ENCODE data around the gene SP1. TPM values are rescaled to one million over a fixed set of nuclear protein-coding genes. Genes with fewer than 3 reads are reported as not detected.

Gene SP1
- total and polyA plus RNA-seq, 5 donors from 2014 or later: 8.1 to 79.0 (median 8.4) TPM

DNA sequence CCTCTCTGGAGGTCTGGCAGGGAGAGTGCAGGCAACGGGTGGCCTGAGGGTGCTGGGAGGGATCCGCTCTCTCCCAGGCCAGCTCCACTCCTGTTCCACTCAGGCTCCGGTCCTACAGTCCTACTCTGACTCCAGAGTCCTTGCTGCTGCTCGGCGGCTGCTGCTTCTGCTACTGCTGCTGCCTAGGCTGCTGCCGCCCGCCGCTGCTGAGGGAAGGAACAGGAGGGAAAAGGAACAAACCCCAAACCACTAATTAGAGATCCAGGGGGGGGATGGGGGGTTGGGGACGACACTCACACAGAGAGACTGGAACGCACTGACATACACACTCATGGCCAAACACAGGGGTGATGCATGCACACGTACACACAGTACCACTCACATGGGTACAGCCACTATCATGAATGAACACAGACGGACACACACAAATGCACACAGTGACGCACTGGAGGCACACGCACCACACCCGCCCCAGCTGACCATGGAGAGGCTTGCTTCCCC, 43.7 kb upstream of the SP1 start, which contains the start of gene SP7:
Gene SP7 (minus strand): TSS at position 174 of the 501 bp plus-strand sequence. CDS start 708 bp downstream, outside the sequence.
- Mint-ChIP-seq H3K4me1 (peaks cover 5 to 9% (median 7%) of the 10 kb centered on the region in 4 donors), H3K36me3 (no peaks in the 10 kb centered on the region), H3K4me3 (no peak within 1 kb of the TSS), H3K9me3 (no peaks in the 10 kb centered on the region), H3K27me3 (peaks cover 56% of the 10 kb centered on the region), H3K27ac (no peak within 1 kb of the TSS)
- DNase-seq: no peak
- Histone ChIP-seq H3K4me3 (ENCODE audit: low read depth, low read length) (no peak within 1 kb of the TSS), H3K27me3 (ENCODE audit: control insufficient read depth, insufficient read depth, low read length) (peaks cover 15% of the 10 kb centered on the region), H3K27ac (ENCODE audit: insufficient read depth, low read length, poor library complexity, severe bottlenecking) (no peak within 1 kb of the TSS), H3K9me3 (ENCODE audit: control insufficient read depth in 2 of 2, low read length in 2 of 2) (no peaks in the 10 kb centered on the region), H3K36me3 (ENCODE audit: control insufficient read depth, insufficient read depth, low read length) (no peaks in the 10 kb centered on the region), H3K4me1 (ENCODE audit: control insufficient read depth, insufficient read depth, low read length, poor library complexity, severe bottlenecking) (no peaks in the 10 kb centered on the region)
- no peak for ATAC-seq (ENCODE audit: low read depth in 2 of 2)

DNA sequence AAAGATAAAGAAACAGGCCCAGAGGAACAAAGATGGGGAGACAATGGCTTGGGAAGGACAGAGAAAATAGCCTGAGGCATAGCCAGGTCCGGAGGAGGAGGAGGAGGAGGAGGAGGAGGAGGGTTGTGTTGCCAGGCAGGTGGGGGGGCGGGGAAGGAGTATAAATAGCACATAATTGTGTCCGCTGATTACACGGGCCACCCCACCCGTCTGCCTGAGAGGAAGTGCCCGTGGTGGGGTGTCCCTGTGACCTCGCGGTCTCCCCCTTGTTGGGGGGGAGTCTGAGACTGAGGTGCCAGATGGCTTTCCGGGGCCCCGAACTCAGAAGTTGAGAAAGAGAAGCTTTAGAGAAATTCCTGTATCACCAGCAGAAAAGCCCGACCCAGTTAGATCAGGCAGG, 42.0 kb upstream of the SP1 start:
- Mint-ChIP-seq H3K9me3 (no peaks in the 10 kb centered on the region), H3K27ac (no peak overlapping the region), H3K4me3 (peak overlapping the region in 2 of 4 donors; percentile 53 to 60), H3K27me3 (peaks cover 51% of the 10 kb centered on the region), H3K4me1 (peaks cover 5 to 9% (median 7%) of the 10 kb centered on the region in 4 donors), H3K36me3 (no peaks in the 10 kb centered on the region)
- Histone ChIP-seq H3K4me1 (ENCODE audit: control insufficient read depth, insufficient read depth, low read length, poor library complexity, severe bottlenecking) (no peaks in the 10 kb centered on the region), H3K4me3 (ENCODE audit: low read depth, low read length) (no peak overlapping the region), H3K9me3 (ENCODE audit: control insufficient read depth in 2 of 2, low read length in 2 of 2) (no peaks in the 10 kb centered on the region), H3K27me3 (ENCODE audit: control insufficient read depth, insufficient read depth, low read length) (peaks cover 15% of the 10 kb centered on the region), H3K36me3 (ENCODE audit: control insufficient read depth, insufficient read depth, low read length) (no peaks in the 10 kb centered on the region), H3K27ac (ENCODE audit: insufficient read depth, low read length, poor library complexity, severe bottlenecking) (no peak overlapping the region)
- DNase-seq: no peak
- no peak for ATAC-seq (ENCODE audit: low read depth in 2 of 2)

DNA sequence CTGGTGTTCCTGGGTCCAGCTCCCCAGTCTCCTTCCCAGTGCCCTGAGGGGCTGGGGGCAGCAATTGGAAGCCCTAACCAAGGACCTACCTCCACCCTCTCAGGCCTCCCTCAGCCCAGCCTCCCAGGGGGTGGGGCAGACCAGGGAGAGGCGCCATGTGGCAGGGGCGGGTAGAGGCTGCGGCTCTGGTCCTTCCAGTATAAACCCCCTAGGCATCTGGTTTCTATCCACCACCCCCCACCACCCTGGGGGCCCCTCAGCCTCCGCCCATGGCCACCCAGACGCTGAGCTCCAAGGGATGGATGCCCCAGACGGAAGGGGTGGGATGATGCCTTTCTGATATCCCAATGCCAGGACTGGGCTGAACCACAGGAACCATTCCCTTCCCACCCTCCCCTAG, 41.1 kb upstream of the SP1 start:
- no peaks in the 10 kb centered on the region for H3K36me3 Mint-ChIP-seq
- peaks cover 42% of the 10 kb centered on the region for H3K27me3 Mint-ChIP-seq
- H3K27ac Mint-ChIP-seq: no peak overlapping the region

DNA sequence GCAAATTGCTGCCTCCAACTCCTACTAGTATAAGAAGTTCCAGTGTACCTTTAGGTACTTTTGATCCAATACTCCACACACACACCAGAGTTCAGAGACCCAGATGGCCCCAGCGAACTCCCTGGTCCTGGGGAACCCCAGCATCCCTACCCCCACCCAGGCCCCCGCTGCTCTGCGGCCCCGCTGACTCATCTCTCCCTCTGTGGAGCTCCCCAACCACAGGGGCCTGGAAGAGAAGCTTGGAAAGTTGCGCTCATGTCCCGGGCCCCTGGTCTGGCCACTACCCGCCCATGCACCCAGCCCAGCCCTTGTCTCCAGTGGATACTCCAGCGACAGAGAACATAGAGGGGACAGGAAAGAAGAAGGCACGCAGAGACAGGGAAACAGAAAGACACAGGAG, 39.6 kb upstream of the SP1 start:
- Mint-ChIP-seq H3K9me3 (no peaks in the 10 kb centered on the region), H3K27ac (no peak overlapping the region), H3K4me3 (peak overlapping the region in 1 of 4 donors; percentile 32), H3K36me3 (no peaks in the 10 kb centered on the region), H3K4me1 (peaks cover 5 to 25% (median 17%) of the 10 kb centered on the region in 4 donors), H3K27me3 (peaks cover 34% of the 10 kb centered on the region)
- Histone ChIP-seq H3K36me3 (ENCODE audit: control insufficient read depth, insufficient read depth, low read length) (no peaks in the 10 kb centered on the region), H3K27ac (ENCODE audit: insufficient read depth, low read length, poor library complexity, severe bottlenecking) (no peak overlapping the region), H3K27me3 (ENCODE audit: control insufficient read depth, insufficient read depth, low read length) (peaks cover 15% of the 10 kb centered on the region), H3K4me1 (ENCODE audit: control insufficient read depth, insufficient read depth, low read length, poor library complexity, severe bottlenecking) (peaks cover 12% of the 10 kb centered on the region), H3K4me3 (ENCODE audit: low read depth, low read length) (no peak overlapping the region), H3K9me3 (ENCODE audit: control insufficient read depth in 2 of 2, low read length in 2 of 2) (no peaks in the 10 kb centered on the region)
- DNase-seq (no peak), ATAC-seq (ENCODE audit: low read depth in 2 of 2) (no peak)

More for the DNA sequence above, 41.1 kb upstream of the SP1 start:
- no peaks in the 10 kb centered on the region for H3K9me3 ChIP-seq (ENCODE audit: control insufficient read depth in 2 of 2, low read length in 2 of 2)
- no peak overlapping the region for H3K4me3 ChIP-seq (ENCODE audit: low read depth, low read length)
- Mint-ChIP-seq H3K4me3 (no peak overlapping the region), H3K4me1 (peaks cover 5 to 17% (median 12%) of the 10 kb centered on the region in 4 donors), H3K9me3 (no peaks in the 10 kb centered on the region)
- peaks cover 15% of the 10 kb centered on the region for H3K27me3 ChIP-seq (ENCODE audit: control insufficient read depth, insufficient read depth, low read length)
- ATAC-seq (ENCODE audit: low read depth in 2 of 2) (no peak), DNase-seq (no peak)
- no peaks in the 10 kb centered on the region for H3K36me3 ChIP-seq (ENCODE audit: control insufficient read depth, insufficient read depth, low read length)
- H3K27ac ChIP-seq (ENCODE audit: insufficient read depth, low read length, poor library complexity, severe bottlenecking): no peak overlapping the region
- H3K4me1 ChIP-seq (ENCODE audit: control insufficient read depth, insufficient read depth, low read length, poor library complexity, severe bottlenecking): no peaks in the 10 kb centered on the region

DNA sequence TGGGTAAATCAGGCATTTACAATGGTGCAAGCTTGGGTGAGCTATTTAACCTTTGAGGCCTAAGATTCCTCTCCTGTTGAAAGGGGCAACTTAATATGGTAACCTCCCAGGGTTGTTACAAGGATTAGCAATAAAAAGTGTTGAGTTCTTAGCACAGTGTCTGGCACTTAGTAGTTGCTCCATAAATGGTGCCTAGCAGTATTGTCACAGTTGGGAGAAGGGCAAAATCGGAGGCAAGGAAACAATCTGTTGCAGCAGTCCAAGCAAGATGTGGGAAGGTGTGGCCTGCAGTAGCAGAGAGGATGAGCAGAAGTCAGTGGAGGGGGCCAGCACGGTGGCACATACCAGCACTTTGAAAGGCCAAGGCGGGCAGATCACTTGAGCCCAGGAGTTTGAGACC, 36.5 kb upstream of the SP1 start:
- no peak for DNase-seq
- no peak for ATAC-seq (ENCODE audit: low read depth in 2 of 2)
- Histone ChIP-seq H3K27ac (ENCODE audit: insufficient read depth, low read length, poor library complexity, severe bottlenecking) (no peak overlapping the region), H3K4me3 (ENCODE audit: low read depth, low read length) (no peak overlapping the region), H3K27me3 (ENCODE audit: control insufficient read depth, insufficient read depth, low read length) (peaks cover 3% of the 10 kb centered on the region), H3K4me1 (ENCODE audit: control insufficient read depth, insufficient read depth, low read length, poor library complexity, severe bottlenecking) (peaks cover 13% of the 10 kb centered on the region), H3K36me3 (ENCODE audit: control insufficient read depth, insufficient read depth, low read length) (no peaks in the 10 kb centered on the region), H3K9me3 (ENCODE audit: control insufficient read depth in 2 of 2, low read length in 2 of 2) (no peaks in the 10 kb centered on the region)
- Mint-ChIP-seq H3K4me1 (peaks cover 0 to 20% (median 11%) of the 10 kb centered on the region in 4 donors), H3K27ac (peak overlapping the region in 2 of 3 donors; percentile 4 to 89), H3K36me3 (no peaks in the 10 kb centered on the region), H3K9me3 (no peaks in the 10 kb centered on the region), H3K4me3 (peak overlapping the region; percentile 39 to 86 (median 82)), H3K27me3 (peaks cover 10% of the 10 kb centered on the region)

DNA sequence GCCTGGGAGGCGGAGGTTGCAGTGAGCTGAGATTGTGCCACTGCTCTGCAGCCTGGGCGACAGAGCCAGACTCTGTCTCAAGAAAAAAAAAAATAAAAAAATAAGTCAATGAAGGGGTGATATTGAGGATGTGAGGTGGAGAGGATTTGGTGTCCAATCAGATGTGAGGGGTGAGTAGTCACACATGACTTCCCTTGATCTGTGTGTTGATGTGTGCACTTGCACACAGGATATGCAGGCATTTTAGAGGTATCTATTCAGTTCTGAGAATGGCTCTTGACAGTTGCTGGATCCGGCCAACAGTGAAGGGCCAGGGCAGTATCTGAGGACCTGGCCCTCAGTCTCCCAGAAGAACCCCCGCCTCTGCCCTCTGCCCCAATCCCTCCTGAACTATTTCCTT, 36.0 kb upstream of the SP1 start:
- Histone ChIP-seq H3K36me3 (ENCODE audit: control insufficient read depth, insufficient read depth, low read length) (no peaks in the 10 kb centered on the region), H3K9me3 (ENCODE audit: control insufficient read depth in 2 of 2, low read length in 2 of 2) (no peaks in the 10 kb centered on the region), H3K4me1 (ENCODE audit: control insufficient read depth, insufficient read depth, low read length, poor library complexity, severe bottlenecking) (peaks cover 13% of the 10 kb centered on the region), H3K27ac (ENCODE audit: insufficient read depth, low read length, poor library complexity, severe bottlenecking) (no peak overlapping the region), H3K4me3 (ENCODE audit: low read depth, low read length) (no peak overlapping the region), H3K27me3 (ENCODE audit: control insufficient read depth, insufficient read depth, low read length) (peaks cover 2% of the 10 kb centered on the region)
- Mint-ChIP-seq H3K27me3 (peaks cover 8% of the 10 kb centered on the region), H3K27ac (peak overlapping the region; percentile 89 to 98 (median 95)), H3K4me3 (peak overlapping the region; percentile 80 to 86 (median 86)), H3K9me3 (no peaks in the 10 kb centered on the region), H3K36me3 (no peaks in the 10 kb centered on the region), H3K4me1 (peaks cover 0 to 20% (median 11%) of the 10 kb centered on the region in 4 donors)
- ATAC-seq (ENCODE audit: low read depth in 2 of 2) (peak; percentile 67 to 77), DNase-seq (peak in 2 of 3 donors; percentile 53 to 76)

DNA sequence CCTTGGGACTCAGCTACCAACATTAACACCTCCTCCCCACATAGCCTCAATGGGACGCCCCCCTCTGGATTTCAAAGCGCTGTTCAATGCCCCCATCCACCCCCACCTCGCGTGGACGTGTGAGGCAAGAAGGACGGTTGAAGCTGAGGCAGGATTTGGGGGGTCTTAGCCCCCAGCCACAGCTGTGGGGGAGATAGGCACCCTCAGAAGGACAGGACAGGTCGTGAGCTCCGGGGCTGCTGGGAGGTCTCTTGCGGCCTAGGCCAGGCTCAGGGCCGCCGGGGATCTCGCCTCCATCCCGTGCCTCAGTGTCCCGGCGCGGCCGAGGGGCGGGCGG, 35.5 kb upstream of the SP1 start:
- peaks cover 13% of the 10 kb centered on the region for H3K4me1 ChIP-seq (ENCODE audit: control insufficient read depth, insufficient read depth, low read length, poor library complexity, severe bottlenecking)
- peak overlapping the region; percentile 19 for H3K4me3 ChIP-seq (ENCODE audit: low read depth, low read length)
- Mint-ChIP-seq H3K27me3 (peaks cover 8% of the 10 kb centered on the region), H3K4me1 (peaks cover 0 to 20% (median 11%) of the 10 kb centered on the region in 4 donors), H3K4me3 (peak overlapping the region; percentile 80 to 86 (median 86)), H3K9me3 (no peaks in the 10 kb centered on the region), H3K36me3 (no peaks in the 10 kb centered on the region), H3K27ac (peak overlapping the region; percentile 89 to 98 (median 95))
- DNase-seq (peak in 1 of 3 donors; percentile 18), ATAC-seq (ENCODE audit: low read depth in 2 of 2) (peak in 1 of 2 donors; percentile 9)
- no peaks in the 10 kb centered on the region for H3K9me3 ChIP-seq (ENCODE audit: control insufficient read depth in 2 of 2, low read length in 2 of 2)
- no peaks in the 10 kb centered on the region for H3K36me3 ChIP-seq (ENCODE audit: control insufficient read depth, insufficient read depth, low read length)
- peaks cover 2% of the 10 kb centered on the region for H3K27me3 ChIP-seq (ENCODE audit: control insufficient read depth, insufficient read depth, low read length)
- no peak overlapping the region for H3K27ac ChIP-seq (ENCODE audit: insufficient read depth, low read length, poor library complexity, severe bottlenecking)
